DMS53 treated with DMSO at 0.1 percent for 48 hours (cell line): ENCODE results near the gene SERPINH1.

Source experiments
- DNase-seq: peaks from one replicate; lab custom pipeline; 2025; ENCODE audit not compliant: unreplicated experiment; lab: John Stamatoyannopoulos, UW

SERPINH1 gene

GRCh38 chr11:75594211-75594610 lies 32.2 kb downstream of the SERPINH1 start:
- no peak for DNase-seq

DNA sequence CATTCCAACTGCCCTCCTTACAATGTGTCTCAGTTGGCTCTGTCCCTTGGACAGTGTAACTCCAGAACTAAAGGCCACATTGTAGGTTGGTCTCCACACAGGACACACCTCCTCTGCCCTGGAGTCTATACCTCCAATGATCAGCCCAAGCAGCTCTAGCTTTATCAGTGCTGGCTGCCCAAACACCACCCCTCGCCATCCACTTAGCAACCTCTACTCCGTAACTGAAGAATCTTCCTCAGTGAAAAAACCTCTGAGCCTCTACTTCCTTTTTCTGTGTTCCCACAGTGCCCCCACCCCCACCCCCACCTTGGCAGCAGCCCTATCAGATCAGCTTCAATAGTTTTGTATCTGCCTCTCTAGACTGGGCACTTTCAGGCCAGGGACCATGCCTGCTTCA lies 33.4 kb downstream of the SERPINH1 start:
- DNase-seq: no peak

DNA sequence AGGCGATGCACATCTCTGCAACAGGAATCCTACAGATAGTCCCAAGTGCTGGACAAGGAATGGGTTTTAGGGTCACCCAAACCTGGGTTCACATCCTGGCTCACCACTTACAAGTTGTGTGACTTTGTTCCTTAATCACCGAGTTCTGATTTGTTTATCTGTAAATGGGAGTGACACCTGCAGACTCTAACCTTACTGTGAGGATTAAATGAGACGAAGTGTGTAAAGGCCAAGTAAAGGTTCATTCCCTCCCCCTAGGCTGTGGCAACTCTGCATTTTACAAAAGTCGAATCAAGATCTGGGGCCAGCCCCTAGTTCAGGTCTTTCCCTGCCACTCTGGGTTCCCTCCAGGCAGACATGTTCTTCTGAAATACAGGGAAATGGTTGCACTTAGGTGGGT lies 34.9 kb downstream of the SERPINH1 start:
- DNase-seq: no peak

GRCh38 chr11:75597636-75598035 lies 35.6 kb downstream of the SERPINH1 start:
- DNase-seq: peak; percentile 86

DNA sequence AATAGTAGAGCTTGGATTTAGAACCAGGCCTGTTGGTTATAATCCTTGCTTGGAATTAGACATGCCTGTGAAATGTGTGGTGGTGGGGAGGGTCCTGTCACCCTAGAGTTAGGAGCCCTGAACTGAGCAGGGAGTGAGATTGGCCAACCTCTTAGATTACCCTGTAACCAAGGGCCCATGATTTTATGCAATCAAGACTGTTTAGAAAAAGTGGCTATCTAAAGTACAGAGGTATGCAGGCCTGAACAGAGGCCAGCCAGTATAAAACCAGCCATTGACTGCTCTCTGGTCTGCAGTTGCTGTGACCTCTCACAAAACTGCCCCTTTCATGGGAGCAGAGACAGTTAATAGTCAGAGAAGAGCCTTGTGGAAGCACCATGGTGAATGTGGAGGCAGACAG lies 36.2 kb downstream of the SERPINH1 start:
- no peak for DNase-seq

DNA sequence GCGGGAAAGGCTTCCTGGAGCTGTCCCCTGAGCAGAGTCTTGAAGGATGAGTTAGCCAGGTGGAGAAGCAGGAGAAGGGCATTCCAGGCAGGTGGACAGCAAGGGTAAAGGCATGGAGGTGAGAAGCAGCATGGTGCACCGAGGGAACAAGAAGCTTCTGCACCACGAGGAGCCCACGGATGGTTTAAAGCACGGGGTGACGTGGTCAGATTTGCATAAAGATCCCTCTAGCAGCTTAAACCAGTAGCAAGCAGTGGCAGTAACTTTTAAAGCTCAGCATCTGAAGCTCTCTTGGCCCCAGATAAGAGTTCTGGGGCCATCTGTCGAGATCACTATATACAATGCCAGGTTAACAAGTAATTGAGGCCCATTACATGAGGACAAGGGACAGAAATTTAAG lies 36.8 kb downstream of the SERPINH1 start:
- DNase-seq: no peak

- DNase-seq: no peak
Observed at GRCh38 chr11:75600356-75600755, 38.3 kb downstream of the SERPINH1 start.

- no peak for DNase-seq
Observed at GRCh38 chr11:75601494-75601893, 39.4 kb downstream of the SERPINH1 start.

DNA sequence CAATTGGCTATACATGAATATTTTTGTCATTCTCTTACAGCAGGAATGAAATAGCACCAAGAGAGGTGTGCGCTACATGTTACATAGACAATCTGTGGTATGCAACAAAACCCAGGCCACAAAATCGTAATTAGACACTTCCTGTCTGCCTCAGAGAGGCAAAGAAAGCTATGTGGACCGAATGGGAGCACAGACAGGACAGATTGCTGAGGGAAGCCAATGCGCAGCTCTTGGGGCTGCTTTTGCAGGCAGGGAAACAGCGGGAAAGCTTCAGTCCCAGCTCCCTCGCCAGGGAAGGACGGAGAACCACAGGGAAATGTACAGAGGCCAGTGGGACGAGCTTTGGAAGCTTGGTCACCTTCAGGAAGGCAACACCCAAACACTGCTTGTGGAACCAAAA lies 40.9 kb downstream of the SERPINH1 start:
- no peak for DNase-seq

DNA sequence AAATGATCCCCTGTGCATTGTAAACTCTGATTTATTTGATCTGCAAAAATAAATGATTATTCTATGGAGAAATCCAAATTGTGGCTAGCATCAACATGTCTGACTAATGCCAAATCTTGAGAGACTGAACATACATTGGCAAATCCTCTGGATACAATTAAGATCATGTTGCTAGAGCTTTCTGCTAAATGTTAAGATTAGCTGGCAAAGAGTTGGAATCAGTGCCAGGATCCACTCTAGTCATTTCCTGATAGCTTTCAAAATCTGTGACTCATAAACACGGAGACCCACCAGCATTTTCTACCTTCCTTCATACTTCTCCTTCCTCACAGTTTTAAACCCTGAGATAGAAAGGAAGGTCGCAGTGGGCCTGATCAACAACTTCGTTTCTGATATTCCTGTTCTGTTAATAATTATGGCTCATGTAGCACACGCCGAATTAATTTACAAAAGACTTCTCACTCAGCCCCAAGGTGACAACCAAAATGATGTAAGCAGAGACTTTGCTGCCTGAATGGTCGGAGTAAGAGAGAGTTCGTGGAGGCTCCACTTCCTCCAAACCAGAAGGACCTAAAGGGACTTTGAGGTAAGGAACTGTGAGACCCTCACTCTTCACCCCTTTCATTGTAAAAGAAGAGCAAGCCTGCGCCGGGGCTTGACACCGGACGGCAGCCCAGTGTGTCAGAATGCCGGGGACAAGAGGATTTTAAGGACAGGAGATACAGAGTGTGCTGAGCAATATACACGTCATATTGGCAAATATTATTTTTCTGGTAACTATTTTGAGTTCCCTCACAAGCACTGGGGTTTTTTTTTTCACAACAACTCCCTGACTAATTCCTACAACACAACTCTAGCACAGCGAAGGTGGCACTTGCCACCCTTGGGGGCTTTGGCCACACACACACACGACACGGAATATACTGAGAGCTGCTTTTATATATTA lies 42.0 kb downstream of the SERPINH1 start:
- no peak for DNase-seq

DNA sequence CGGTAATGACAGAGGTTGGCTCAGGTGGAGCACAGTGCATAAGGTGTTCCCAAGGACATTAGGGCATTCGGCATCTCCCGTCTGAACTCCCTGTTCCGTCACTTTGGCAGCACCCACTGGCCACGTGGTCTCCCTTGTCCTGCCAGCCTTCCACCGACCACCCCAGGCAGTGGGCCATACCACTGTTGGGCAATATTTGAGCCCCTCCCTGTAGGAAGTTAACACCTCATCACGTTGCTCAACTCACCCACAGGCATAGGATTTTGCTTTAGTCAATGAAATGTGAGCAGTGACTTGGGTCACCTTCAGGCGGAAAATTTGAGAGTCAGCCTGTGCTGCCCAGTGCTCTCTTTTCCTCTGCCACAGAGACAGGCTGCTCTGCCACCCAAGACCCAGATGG lies 44.0 kb downstream of the SERPINH1 start:
- DNase-seq: no peak

DNA sequence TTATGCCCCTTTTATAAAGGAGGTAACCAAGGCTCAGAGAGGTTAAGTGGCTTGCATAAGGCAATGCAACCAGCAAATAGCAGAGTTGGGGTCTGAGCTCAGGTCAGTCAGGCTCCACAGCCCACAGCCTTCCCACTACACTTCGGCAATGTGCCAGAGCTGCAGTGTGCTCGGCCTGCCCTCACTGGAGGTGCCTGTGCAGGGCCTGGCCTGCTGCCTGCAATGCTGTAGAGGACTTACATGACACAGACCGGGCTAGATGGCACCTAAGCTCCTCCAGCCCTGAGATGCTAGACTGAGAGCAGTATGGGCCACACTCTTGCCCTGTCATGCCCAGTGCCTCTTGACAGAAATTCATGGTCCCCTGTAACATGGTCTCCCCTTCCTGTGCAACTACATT lies 49.8 kb downstream of the SERPINH1 start:
- no peak for DNase-seq

GRCh38 chr11:75615751-75616150 lies 53.7 kb downstream of the SERPINH1 start:
- DNase-seq: no peak

DNA sequence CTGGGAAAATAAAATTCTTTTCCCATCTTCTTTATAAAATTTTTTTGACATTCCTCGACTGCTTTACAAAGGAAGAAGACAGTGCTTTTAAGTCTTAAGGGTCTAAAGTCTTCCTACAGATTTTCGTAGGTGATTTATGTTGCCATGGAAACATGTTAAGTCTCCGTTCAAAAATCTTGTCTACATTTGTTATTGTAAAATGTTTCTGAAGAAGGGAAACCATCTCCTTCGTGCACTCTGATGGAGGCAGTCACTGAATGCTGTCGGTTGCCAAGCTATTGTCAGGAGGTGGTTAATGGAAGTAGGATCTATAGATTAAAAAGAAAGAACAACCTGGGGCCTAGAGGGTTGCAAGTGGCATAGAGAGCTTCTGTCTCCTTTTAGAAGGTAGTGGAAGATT lies 54.2 kb downstream of the SERPINH1 start:
- DNase-seq: no peak
